Peyer's patch (tissue), 4 donors: ENCODE measurements around the gene PTP4A2.

Source experiments
- CTCF ChIP-seq, 6 experiments: fragments of 450-650 bp in 4 of 6; fragments of 200-600 bp in 2 of 6; sonication (generic) in 1 of 6; IDR thresholded peaks; one replicate each; pipeline ENCODE4 v1.5.1; 2017 to 2019; ENCODE audit warnings: antibody characterized with exemption in 6 of 6, mild to moderate bottlenecking in 3 of 6, moderate library complexity in 1 of 6
- POLR2A ChIP-seq, 2 donors: fragments of 450-650 bp; IDR thresholded peaks; one replicate each; pipeline ENCODE4 v1.5.1; 2017; ENCODE audit warnings: antibody characterized with exemption in 2 of 2, mild to moderate bottlenecking in 2 of 2, moderate library complexity in 2 of 2

DNA sequence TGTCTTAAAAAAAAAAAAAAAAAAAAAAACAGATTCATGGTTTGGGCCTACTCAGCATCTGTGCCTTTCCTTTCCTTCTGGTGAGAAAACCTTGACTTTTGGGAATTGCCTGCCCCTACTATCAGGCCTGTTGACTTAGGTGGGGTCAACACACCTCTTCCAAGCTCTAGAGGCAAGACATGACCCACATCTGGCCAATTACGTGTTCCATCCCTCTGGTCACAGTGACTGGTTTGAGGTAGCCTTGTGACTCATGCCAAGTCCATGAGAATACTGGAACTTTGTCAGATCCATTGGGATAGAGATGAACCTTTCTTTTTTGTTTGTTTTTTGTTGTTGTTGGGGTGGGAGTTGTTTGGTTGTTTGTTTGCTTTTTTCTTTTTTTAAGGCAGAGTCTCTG lies 38.2 kb upstream of the PTP4A2 start:
- TF ChIP-seq POLR2A (IDR thresholded peaks at IDR 0.05) (no peak), CTCF (IDR thresholded peaks at IDR 0.05) (no peak)
